Measurements from ENCODE around the gene USP47.

USP47 gene

GRCh38 chr11:11971906-11972547 lies 130.3 kb downstream of the USP47 start:
- H3K4me1 ChIP-seq (ENCODE audit: insufficient read depth, low read length), result peaks cover 49% of the 10 kb centered on the region
- no peaks in the 10 kb centered on the region for H3K9me3 ChIP-seq (ENCODE audit: low read length)
- no peak overlapping the region for H3K9ac ChIP-seq (ENCODE audit: low read length)
- no peak overlapping the region for H3K27ac ChIP-seq (ENCODE audit: low read depth, low read length)
- H3K36me3 ChIP-seq (ENCODE audit: insufficient read depth, low read length), result no peaks in the 10 kb centered on the region
- H3K27me3 ChIP-seq (ENCODE audit: control insufficient read depth in 1 of 2, insufficient read depth in 2 of 2, low read length in 2 of 2), result no peaks in the 10 kb centered on the region
- no peak overlapping the region for H3K4me3 ChIP-seq (ENCODE audit: low read depth in 1 of 2, low read length in 2 of 2)

GRCh38 chr11:11972730-11973341 lies 131.1 kb downstream of the USP47 start:
- Histone ChIP-seq H3K4me3 (ENCODE audit: low read depth in 1 of 2, low read length in 2 of 2) (peak overlapping the region in 1 of 2 donors; percentile 33), H3K36me3 (ENCODE audit: insufficient read depth, low read length) (no peaks in the 10 kb centered on the region), H3K9ac (ENCODE audit: low read length) (no peak overlapping the region), H3K4me1 (ENCODE audit: insufficient read depth, low read length) (peaks cover 57% of the 10 kb centered on the region), H3K27ac (ENCODE audit: low read depth, low read length) (peak overlapping the region; percentile 59), H3K27me3 (ENCODE audit: control insufficient read depth in 1 of 2, insufficient read depth in 2 of 2, low read length in 2 of 2) (no peaks in the 10 kb centered on the region), H3K9me3 (ENCODE audit: low read length) (no peaks in the 10 kb centered on the region)

DNA sequence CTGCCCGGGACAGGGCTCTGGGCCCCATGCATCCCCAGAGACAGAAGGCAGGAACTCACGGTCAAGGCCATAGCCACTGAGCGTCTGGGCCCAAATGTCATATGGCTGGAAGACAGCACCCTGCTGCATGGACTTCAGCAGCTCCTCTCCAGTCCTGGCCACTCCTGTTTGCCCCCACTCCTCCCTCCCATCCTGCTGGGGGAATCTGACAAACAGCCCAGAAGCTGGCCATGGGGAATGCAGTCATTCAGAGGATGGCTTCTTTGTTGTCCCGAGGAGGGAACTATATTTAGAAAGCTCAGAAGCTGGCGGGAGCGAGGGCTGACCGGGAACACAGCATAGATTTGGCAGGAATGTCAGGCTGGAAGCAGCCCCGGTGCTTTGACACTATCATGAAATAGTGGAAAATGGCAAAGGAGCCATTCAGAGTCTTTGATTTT lies 131.6 kb downstream of the USP47 start:
- Histone ChIP-seq H3K36me3 (ENCODE audit: insufficient read depth, low read length) (no peaks in the 10 kb centered on the region), H3K27me3 (ENCODE audit: control insufficient read depth in 1 of 2, insufficient read depth in 2 of 2, low read length in 2 of 2) (no peaks in the 10 kb centered on the region), H3K9ac (ENCODE audit: low read length) (no peak overlapping the region), H3K4me1 (ENCODE audit: insufficient read depth, low read length) (peaks cover 62% of the 10 kb centered on the region), H3K9me3 (ENCODE audit: low read length) (no peaks in the 10 kb centered on the region), H3K4me3 (ENCODE audit: low read depth in 1 of 2, low read length in 2 of 2) (peak overlapping the region; percentile 11 to 33), H3K27ac (ENCODE audit: low read depth, low read length) (peak overlapping the region; percentile 59)

DNA sequence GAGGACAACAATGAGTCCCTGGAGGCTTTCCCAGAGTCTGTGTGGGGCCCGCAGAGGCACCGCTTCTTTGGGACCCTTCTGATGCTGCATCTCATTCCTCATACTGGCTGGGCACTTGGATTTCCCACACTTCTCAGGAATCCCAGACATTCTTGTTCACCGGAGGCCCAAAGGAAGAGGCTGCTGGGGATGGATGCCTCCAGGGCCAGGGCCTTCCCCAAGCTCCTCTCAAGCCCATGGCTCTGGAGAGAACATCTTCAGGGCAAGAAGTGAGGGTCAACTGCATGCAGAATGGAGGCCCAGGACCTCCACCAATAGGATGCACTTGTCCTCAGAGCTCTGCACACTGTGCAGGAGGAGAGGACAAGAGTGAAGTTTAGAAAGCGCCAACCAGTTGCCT lies 132.1 kb downstream of the USP47 start:
- Histone ChIP-seq H3K36me3 (ENCODE audit: insufficient read depth, low read length) (no peaks in the 10 kb centered on the region), H3K9me3 (ENCODE audit: low read length) (no peaks in the 10 kb centered on the region), H3K4me1 (ENCODE audit: insufficient read depth, low read length) (peaks cover 66% of the 10 kb centered on the region), H3K4me3 (ENCODE audit: low read depth in 1 of 2, low read length in 2 of 2) (peak overlapping the region in 1 of 2 donors; percentile 33), H3K9ac (ENCODE audit: low read length) (no peak overlapping the region), H3K27ac (ENCODE audit: low read depth, low read length) (peak overlapping the region; percentile 59), H3K27me3 (ENCODE audit: control insufficient read depth in 1 of 2, insufficient read depth in 2 of 2, low read length in 2 of 2) (no peaks in the 10 kb centered on the region)

DNA sequence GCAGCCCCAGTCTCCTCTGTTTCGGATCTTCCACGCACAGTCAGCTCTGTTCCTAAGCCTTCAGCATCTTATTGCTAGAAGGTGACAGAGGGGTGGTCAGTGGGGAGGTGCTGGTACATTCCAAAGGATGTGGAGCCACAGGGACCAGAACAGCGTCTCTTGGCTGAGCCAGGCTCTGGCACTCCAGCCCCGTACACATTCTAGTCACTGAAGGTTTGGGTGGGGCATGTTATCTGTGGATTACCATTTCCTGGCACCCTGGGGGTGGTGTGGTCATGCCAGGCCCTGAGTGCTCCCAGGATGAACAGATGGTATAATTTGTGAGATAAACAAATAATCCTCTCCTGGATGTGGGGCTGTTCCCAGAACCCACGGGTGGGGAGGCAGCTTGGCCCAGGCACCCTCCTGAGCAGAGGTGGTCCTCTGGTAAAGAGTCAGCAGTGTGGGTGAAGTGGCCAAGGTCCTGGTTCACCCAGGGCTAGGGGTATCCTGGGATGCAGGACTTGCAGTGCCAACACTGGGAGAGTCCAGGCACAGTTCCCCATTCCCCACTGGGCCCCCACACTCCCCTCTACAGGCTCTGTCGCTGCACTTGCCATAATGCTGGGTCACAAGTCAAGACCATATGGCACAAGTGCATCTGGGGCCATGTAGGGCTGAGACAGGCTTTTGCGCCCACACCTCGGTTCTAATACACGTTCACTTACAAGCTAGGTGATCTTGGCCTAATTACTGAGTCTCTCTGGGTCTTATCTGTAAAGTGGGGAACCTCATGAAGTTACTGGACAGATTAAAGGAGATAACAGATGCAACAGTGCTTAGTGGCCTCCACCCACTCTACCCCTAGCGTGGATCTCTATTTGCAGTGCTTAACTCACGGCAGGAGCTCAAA lies 133.7 kb downstream of the USP47 start:
- peak overlapping the region; percentile 37 for H3K27ac ChIP-seq (ENCODE audit: low read depth, low read length)
- no peaks in the 10 kb centered on the region for H3K27me3 ChIP-seq (ENCODE audit: control insufficient read depth in 1 of 2, insufficient read depth in 2 of 2, low read length in 2 of 2)
- H3K4me1 ChIP-seq (ENCODE audit: insufficient read depth, low read length), result peaks cover 68% of the 10 kb centered on the region
- no peaks in the 10 kb centered on the region for H3K9me3 ChIP-seq (ENCODE audit: low read length)
- H3K36me3 ChIP-seq (ENCODE audit: insufficient read depth, low read length), result no peaks in the 10 kb centered on the region
- H3K9ac ChIP-seq (ENCODE audit: low read length), result no peak overlapping the region
- no peak overlapping the region for H3K4me3 ChIP-seq (ENCODE audit: low read depth in 1 of 2, low read length in 2 of 2)

DNA sequence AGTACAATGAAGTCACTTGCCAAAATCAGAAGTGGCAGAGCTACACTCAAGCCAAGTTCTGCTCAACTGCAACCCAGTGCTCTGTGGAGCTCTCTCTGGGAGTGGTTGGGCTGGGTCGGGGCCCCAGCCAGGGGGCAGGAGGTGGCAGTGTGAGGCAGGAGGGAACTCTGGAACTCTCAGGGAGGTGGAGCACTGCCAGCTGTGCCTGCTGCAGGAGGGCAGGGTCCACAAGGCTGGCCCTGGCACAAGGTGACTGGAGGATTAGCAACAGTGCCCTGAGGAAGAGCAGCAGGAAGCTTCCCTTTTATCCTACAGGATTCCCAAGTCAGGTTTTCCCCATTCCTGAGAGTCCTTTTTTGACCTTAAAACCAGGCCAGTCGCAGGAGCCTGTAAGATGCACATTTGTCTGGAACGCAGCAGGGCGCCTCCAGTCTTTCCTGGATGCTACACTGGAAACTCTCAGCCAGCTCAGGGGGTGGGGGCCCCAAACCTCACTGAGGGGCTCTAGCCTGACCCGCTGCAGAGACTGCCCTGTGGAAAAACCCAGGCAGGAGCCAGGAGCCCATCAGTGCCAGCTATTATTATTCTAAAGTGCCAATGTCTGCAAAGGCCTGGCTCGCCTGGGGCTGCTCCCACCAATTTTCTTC lies 134.8 kb downstream of the USP47 start:
- no peak overlapping the region for H3K4me3 ChIP-seq (ENCODE audit: low read depth in 1 of 2, low read length in 2 of 2)
- no peaks in the 10 kb centered on the region for H3K36me3 ChIP-seq (ENCODE audit: insufficient read depth, low read length)
- H3K27me3 ChIP-seq (ENCODE audit: control insufficient read depth in 1 of 2, insufficient read depth in 2 of 2, low read length in 2 of 2), result no peaks in the 10 kb centered on the region
- H3K27ac ChIP-seq (ENCODE audit: low read depth, low read length), result peak overlapping the region; percentile 53
- H3K9me3 ChIP-seq (ENCODE audit: low read length), result no peaks in the 10 kb centered on the region
- peaks cover 67% of the 10 kb centered on the region for H3K4me1 ChIP-seq (ENCODE audit: insufficient read depth, low read length)
- H3K9ac ChIP-seq (ENCODE audit: low read length), result no peak overlapping the region

- H3K4me3 ChIP-seq (ENCODE audit: low read depth in 1 of 2, low read length in 2 of 2), result no peak overlapping the region
- H3K9ac ChIP-seq (ENCODE audit: low read length), result no peak overlapping the region
- no peaks in the 10 kb centered on the region for H3K36me3 ChIP-seq (ENCODE audit: insufficient read depth, low read length)
- H3K9me3 ChIP-seq (ENCODE audit: low read length), result no peaks in the 10 kb centered on the region
- H3K27ac ChIP-seq (ENCODE audit: low read depth, low read length), result peak overlapping the region; percentile 53
- no peaks in the 10 kb centered on the region for H3K27me3 ChIP-seq (ENCODE audit: control insufficient read depth in 1 of 2, insufficient read depth in 2 of 2, low read length in 2 of 2)
- H3K4me1 ChIP-seq (ENCODE audit: insufficient read depth, low read length), result peaks cover 59% of the 10 kb centered on the region
These were observed 135.6 kb downstream of the USP47 start for GRCh38 chr11:11977206-11977938.

GRCh38 chr11:11978098-11978637 lies 136.4 kb downstream of the USP47 start:
- no peaks in the 10 kb centered on the region for H3K36me3 ChIP-seq (ENCODE audit: insufficient read depth, low read length)
- peaks cover 51% of the 10 kb centered on the region for H3K4me1 ChIP-seq (ENCODE audit: insufficient read depth, low read length)
- H3K27ac ChIP-seq (ENCODE audit: low read depth, low read length), result no peak overlapping the region
- H3K27me3 ChIP-seq (ENCODE audit: control insufficient read depth in 1 of 2, insufficient read depth in 2 of 2, low read length in 2 of 2), result no peaks in the 10 kb centered on the region
- no peaks in the 10 kb centered on the region for H3K9me3 ChIP-seq (ENCODE audit: low read length)
- no peak overlapping the region for H3K4me3 ChIP-seq (ENCODE audit: low read depth in 1 of 2, low read length in 2 of 2)
- no peak overlapping the region for H3K9ac ChIP-seq (ENCODE audit: low read length)

DNA sequence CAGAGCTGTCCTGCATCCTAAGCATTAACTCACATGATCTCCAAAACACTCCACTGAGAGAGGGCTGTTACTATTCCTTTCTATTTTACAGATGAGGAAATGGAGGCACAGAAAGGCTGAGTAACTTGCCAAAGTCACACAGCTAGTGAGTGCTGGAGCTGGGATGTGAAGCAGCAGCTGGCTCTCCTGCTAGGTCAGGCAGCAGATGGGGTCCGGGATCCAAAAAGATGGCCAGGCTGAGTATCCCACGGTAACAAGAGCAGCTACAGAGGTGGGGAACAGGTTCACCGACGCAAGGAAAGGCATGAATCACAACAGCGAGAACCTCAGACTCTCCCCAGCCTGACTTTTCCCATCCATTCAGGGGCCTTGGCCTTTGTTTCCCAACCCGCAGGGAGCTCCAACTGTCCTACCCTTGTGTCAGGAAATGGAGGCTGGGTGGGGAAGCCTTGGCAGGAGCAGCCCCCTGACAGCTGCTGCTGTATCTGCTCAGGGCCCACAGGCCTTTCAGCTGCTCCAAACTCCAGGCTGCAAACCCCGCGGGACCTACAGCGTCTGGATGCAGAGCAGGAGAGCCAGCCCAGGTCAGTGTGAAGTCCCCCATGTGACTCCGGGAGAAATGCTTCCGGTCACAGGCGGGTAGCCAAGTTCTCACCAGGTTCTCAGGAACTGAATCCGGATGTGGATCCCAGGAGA lies 137.2 kb downstream of the USP47 start:
- Histone ChIP-seq H3K9me3 (ENCODE audit: low read length) (no peaks in the 10 kb centered on the region), H3K36me3 (ENCODE audit: insufficient read depth, low read length) (no peaks in the 10 kb centered on the region), H3K9ac (ENCODE audit: low read length) (no peak overlapping the region), H3K27me3 (ENCODE audit: control insufficient read depth in 1 of 2, insufficient read depth in 2 of 2, low read length in 2 of 2) (no peaks in the 10 kb centered on the region), H3K4me1 (ENCODE audit: insufficient read depth, low read length) (peaks cover 44% of the 10 kb centered on the region), H3K4me3 (ENCODE audit: low read depth in 1 of 2, low read length in 2 of 2) (no peak overlapping the region), H3K27ac (ENCODE audit: low read depth, low read length) (peak overlapping the region; percentile 22)

- H3K9me3 ChIP-seq (ENCODE audit: low read length), result no peaks in the 10 kb centered on the region
- no peak overlapping the region for H3K9ac ChIP-seq (ENCODE audit: low read length)
- H3K36me3 ChIP-seq (ENCODE audit: insufficient read depth, low read length), result no peaks in the 10 kb centered on the region
- H3K4me3 ChIP-seq (ENCODE audit: low read depth in 1 of 2, low read length in 2 of 2), result no peak overlapping the region
- H3K27me3 ChIP-seq (ENCODE audit: control insufficient read depth in 1 of 2, insufficient read depth in 2 of 2, low read length in 2 of 2), result no peaks in the 10 kb centered on the region
- H3K27ac ChIP-seq (ENCODE audit: low read depth, low read length), result no peak overlapping the region
- peaks cover 40% of the 10 kb centered on the region for H3K4me1 ChIP-seq (ENCODE audit: insufficient read depth, low read length)
These were observed 137.8 kb downstream of the USP47 start for GRCh38 chr11:11979488-11980117.
